Right lobe of liver (tissue), 6 donors: ENCODE data around the gene NTM. TPM values are rescaled to one million over a fixed set of nuclear protein-coding genes. Genes with fewer than 3 reads are reported as not detected.

Source experiments
- ATAC-seq, 4 donors: fragments of 200-7000 bp; cut with Tn5 transposase; one replicate each; pipeline ENCODE4 v1.9.1; 2020; ENCODE audit warnings: mild to moderate bottlenecking in 4 of 4, moderate library complexity in 4 of 4
- DNase-seq, 3 donors: peaks; one replicate each; pipeline ENCODE4 v3.0.0-alpha.2; 2020
- H3K27ac ChIP-seq, 3 donors: fragments of 200-600 bp; one replicate each; pipeline ENCODE4 v1.8.0; 2022
- H3K27me3 ChIP-seq, 2 donors: fragments of 200-600 bp; one replicate each; pipeline ENCODE4 v1.8.0; 2022
- H3K36me3 ChIP-seq, 4 donors: fragments of 200-600 bp; sonication (generic) in 1 of 4; one replicate each; pipeline versions ENCODE4 v1.5.1 to v1.8.0; 2017 to 2022; ENCODE audit warnings: control low read depth in 1 of 4
- H3K4me1 ChIP-seq, 4 donors: fragments of 200-600 bp; sonication (generic) in 1 of 4; one replicate each; pipeline versions ENCODE4 v1.5.1 to v1.8.0; 2017 to 2022; ENCODE audit warnings: control low read depth in 1 of 4
- H3K4me3 ChIP-seq, 3 donors: fragments of 200-600 bp; one replicate each; pipeline ENCODE4 v1.8.0; 2022
- H3K9me3 ChIP-seq, 4 donors: fragments of 200-600 bp; sonication (generic) in 1 of 4; one replicate each; pipeline versions ENCODE4 v1.5.1 to v1.8.0; 2017 to 2022; ENCODE audit warnings: control low read depth in 1 of 4
- POLR2A ChIP-seq: fragments of 450-650 bp; IDR thresholded peaks from one replicate; pipeline ENCODE4 v1.6.1; 2017; ENCODE audit warnings: antibody characterized with exemption, mild to moderate bottlenecking
- WGBS: methylation state at CpG from one replicate; pipeline ENCODE4 v1.1.6; 2018; ENCODE audit warnings: low coverage, low lambda C conversion rate; ENCODE audit not compliant: insufficient coverage; ENCODE audit errors: missing lambda C conversion rate; 5-methylcytosine and 5-hydroxymethylcytosine counted together
- intact Hi-C, 2 donors: fragments of 100-400 bp; cut with DNase I; formaldehyde crosslinking; loops; one replicate each; pipeline versions ENCODE4 v1.11.2 to v1.14.1; 2022
- total RNA-seq, 6 experiments: library from RNA; depleted of rRNA in 2 of 6; stranded (reverse); fragments of >200 nt in 2 of 6; fragmentation: NEBNext Ultra II Directional in 3 of 6; extraction: Animal tissue kit (Norgen Biotek cat#: 25700) in 3 of 6; gene quantifications; one replicate each; pipeline versions ENCODE4 v1.1.0 to v1.2.4, GENCODE V29; 2016 to 2023
- TF ChIP-seq, protein P1 (sequence below), 4 donors: fragments of 200-600 bp in 3 of 4; fragments of 450-650 bp in 1 of 4; IDR thresholded peaks; one replicate each; pipeline versions ENCODE4 v1.5.1 to v1.8.0; 2016 to 2022; ENCODE audit warnings: antibody characterized with exemption in 4 of 4, mild to moderate bottlenecking in 2 of 4
- donor health status: DM: no; HTN: yes; CAD: no.
- donor health status: DM: no; HTN: no; CAD: no.
- donor health status: DM: no; HTN: no; CAD: no.
- donor health status: DM: no; HTN: yes; CAD: no.
- donor health status: DM: no; HTN: yes; CAD: no.

NTM gene
- total RNA-seq, 6 experiments from 2014 or later: 0.35 TPM; not detected in 5

DNA sequence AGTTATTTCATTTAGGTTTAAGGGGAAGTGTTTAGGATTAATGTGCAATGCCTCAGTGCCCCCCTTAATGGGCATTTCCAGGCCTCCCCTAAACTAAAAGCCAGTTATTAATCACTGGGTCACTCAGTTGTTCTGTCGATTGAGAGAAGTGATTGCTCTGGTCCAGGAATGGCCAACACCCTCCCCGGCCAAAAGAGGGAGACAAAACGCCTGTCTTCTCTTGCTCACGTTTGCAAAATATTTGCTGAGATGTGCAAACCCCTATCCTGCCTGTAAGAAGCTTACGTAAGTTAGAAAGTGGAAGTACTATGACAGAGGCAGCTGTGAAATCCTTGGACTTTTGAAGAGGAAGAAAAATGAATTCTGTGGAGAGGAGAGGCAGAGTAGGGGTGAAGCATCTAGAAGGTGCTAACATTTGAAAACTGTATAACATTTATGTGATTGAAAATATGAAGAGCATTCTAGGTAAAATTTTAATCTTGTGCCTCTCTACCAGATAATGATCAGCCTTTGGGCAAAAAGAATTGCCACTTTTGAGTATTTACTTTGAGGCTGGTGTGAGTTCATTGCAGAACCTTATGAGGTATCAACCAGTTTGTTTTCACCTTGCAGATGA, 37.7 kb downstream of the NTM start:
- Histone ChIP-seq H3K27me3 (no peaks in the 10 kb centered on the region), H3K4me3 (no peak overlapping the region), H3K36me3 (no peaks in the 10 kb centered on the region), H3K9me3 (no peaks in the 10 kb centered on the region), H3K27ac (no peak overlapping the region), H3K4me1 (no peaks in the 10 kb centered on the region)
- intact Hi-C loops: no loop called here
- peak; percentile 67 to 96 (median 74) for ATAC-seq
- TF ChIP-seq POLR2A: no peak
- TF ChIP-seq, protein P1, sequence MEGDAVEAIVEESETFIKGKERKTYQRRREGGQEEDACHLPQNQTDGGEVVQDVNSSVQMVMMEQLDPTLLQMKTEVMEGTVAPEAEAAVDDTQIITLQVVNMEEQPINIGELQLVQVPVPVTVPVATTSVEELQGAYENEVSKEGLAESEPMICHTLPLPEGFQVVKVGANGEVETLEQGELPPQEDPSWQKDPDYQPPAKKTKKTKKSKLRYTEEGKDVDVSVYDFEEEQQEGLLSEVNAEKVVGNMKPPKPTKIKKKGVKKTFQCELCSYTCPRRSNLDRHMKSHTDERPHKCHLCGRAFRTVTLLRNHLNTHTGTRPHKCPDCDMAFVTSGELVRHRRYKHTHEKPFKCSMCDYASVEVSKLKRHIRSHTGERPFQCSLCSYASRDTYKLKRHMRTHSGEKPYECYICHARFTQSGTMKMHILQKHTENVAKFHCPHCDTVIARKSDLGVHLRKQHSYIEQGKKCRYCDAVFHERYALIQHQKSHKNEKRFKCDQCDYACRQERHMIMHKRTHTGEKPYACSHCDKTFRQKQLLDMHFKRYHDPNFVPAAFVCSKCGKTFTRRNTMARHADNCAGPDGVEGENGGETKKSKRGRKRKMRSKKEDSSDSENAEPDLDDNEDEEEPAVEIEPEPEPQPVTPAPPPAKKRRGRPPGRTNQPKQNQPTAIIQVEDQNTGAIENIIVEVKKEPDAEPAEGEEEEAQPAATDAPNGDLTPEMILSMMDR (IDR thresholded peaks at IDR 0.05): peak in 3 of 4 donors; percentile 28 to 54 (median 28)
- WGBS: 13% methylated on average over 5 of the region's 5 CpGs
- DNase-seq: peak in 1 of 3 donors; percentile 54

DNA sequence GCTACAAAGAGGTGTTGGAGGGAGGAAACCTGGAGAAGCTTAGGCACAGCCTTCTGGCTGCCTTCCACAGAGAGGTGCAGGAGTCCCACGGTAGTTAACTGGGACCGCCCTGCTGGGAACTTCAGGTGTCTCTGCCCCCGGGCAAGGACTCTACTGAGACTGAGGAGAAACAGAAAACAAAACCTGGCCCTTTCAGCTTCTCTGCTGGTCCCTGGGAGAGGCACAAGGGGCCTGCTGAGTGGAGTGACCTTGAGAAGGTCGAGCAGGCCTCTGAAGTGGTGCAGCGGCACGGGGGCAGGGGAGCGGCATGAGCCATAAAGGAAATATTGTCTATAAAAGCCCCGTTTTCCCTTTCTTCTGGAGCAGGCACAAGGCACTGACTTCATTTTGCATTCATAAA, 38.9 kb downstream of the NTM start:
- H3K36me3 ChIP-seq: no peaks in the 10 kb centered on the region
- intact Hi-C loops: no loop called here
- DNase-seq (no peak), ATAC-seq (no peak)
- TF ChIP-seq, protein P1 (IDR thresholded peaks at IDR 0.05): no peak
- H3K4me1 ChIP-seq: no peaks in the 10 kb centered on the region
- H3K9me3 ChIP-seq: no peaks in the 10 kb centered on the region
- no peaks in the 10 kb centered on the region for H3K27me3 ChIP-seq
- H3K27ac ChIP-seq: no peak overlapping the region
- 47% methylated on average over 8 of the region's 8 CpGs for WGBS
- no peak overlapping the region for H3K4me3 ChIP-seq

DNA sequence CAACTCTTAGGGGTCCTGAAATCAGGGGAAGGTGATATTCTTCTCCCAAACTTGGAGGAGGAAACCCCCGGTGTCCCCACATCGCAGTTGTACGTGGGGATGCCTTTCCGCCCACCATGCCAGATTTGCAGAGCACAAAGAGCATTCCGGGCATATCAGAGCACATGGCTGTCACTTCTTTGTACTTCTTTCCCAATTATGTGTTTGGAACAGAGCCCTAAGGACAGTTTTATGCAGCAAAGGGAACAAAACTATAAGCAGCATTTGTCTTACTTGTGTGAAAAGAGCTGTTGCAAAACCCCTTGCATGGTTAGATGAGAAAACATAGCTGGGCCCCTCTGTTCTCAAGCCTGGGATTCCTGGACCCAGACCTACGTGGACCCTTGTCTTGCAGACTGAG, 41.2 kb downstream of the NTM start:
- intact Hi-C loops: no loop called here
- TF ChIP-seq, protein P1 (IDR thresholded peaks at IDR 0.05): no peak
- no peak for TF ChIP-seq POLR2A
- WGBS: 58% methylated on average over 3 of the region's 6 CpGs
- ATAC-seq (no peak), DNase-seq (no peak)
- Histone ChIP-seq H3K27me3 (no peaks in the 10 kb centered on the region), H3K4me1 (no peaks in the 10 kb centered on the region), H3K27ac (no peak overlapping the region), H3K4me3 (no peak overlapping the region), H3K36me3 (no peaks in the 10 kb centered on the region), H3K9me3 (no peaks in the 10 kb centered on the region)

DNA sequence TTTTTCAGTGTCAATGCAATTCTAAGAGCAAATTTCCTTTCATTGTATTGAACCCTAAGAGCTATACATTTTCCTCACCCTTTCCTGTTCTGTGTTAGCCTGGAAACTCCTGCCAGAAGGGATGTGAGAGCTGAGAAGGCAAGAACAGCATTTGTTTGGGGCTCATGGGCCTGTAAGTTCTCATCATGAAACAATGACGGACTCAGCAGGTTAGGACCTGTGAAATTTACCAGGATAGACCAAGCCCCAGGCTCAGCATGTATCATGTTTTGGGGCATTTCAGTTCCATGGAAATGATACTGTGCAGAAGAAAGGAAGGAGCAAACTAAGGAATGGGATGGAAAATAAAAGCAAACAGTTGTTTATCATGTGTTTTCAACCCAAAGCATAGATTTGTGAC, 41.6 kb downstream of the NTM start:
- WGBS: 71% methylated on average over 1 of the region's 1 CpG
- H3K27me3 ChIP-seq: no peaks in the 10 kb centered on the region
- intact Hi-C loops: no loop called here
- H3K4me1 ChIP-seq: no peaks in the 10 kb centered on the region
- H3K9me3 ChIP-seq: no peaks in the 10 kb centered on the region
- TF ChIP-seq, protein P1 (IDR thresholded peaks at IDR 0.05): no peak
- TF ChIP-seq POLR2A: no peak
- ATAC-seq (no peak), DNase-seq (no peak)
- no peaks in the 10 kb centered on the region for H3K36me3 ChIP-seq
- no peak overlapping the region for H3K4me3 ChIP-seq
- H3K27ac ChIP-seq: no peak overlapping the region

DNA sequence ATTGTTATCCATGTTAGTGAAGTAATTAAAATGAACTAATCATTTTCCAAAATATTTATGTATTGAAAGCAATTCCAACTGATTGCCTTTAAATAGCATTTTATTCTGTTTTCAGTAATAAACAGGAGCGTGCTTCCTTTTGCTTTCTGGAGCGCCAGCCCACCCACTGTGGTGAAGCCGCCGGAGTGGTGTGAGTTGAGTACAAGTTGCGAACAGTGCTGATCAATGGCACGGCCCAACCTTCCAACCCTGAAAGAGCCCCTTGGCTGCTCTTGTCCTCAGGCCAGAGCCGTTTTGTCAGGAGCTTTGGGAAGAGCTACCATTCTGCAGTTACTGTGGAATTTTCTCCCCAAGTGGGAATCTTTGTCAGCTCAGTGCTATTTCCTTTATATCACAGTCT, 42.8 kb downstream of the NTM start:
- ATAC-seq (no peak), DNase-seq (no peak)
- 60% methylated on average over 6 of the region's 7 CpGs for WGBS
- TF ChIP-seq, protein P1 (IDR thresholded peaks at IDR 0.05): no peak
- TF ChIP-seq POLR2A: no peak
- Histone ChIP-seq H3K27ac (no peak overlapping the region), H3K36me3 (no peaks in the 10 kb centered on the region), H3K9me3 (no peaks in the 10 kb centered on the region), H3K27me3 (no peaks in the 10 kb centered on the region), H3K4me1 (no peaks in the 10 kb centered on the region), H3K4me3 (no peak overlapping the region)
- intact Hi-C loops: no loop called here
